Stomach (tissue), 4 donors: ENCODE measurements around the gene PITPNC1.
A peak's percentile ranks its signal among the peaks of the same experiment; 100 is the strongest.

ENCODE experiments used
- EP300 ChIP-seq: sonication (generic); formaldehyde crosslinking; IDR thresholded peaks from one replicate; pipeline ENCODE4 v1.6.1; 2017; ENCODE audit warnings: antibody characterized with exemption
- POLR2A ChIP-seq, 4 donors: fragments of 450-650 bp; IDR thresholded peaks; one replicate each; pipeline ENCODE4 v1.6.1; 2016; ENCODE audit warnings: antibody characterized with exemption in 4 of 4, control low read depth in 2 of 4, mild to moderate bottlenecking in 1 of 4, moderate library complexity in 1 of 4
- POLR2AphosphoS5 ChIP-seq, 3 donors: sonication (generic); formaldehyde crosslinking; IDR thresholded peaks; one replicate each; pipeline ENCODE4 v1.6.1; 2016; ENCODE audit warnings: antibody characterized with exemption in 3 of 3
- TF ChIP-seq, protein P1 (sequence below), 7 experiments: fragments of 450-650 bp in 4 of 7; fragments of 200-600 bp in 3 of 7; sonication (generic) in 3 of 7; IDR thresholded peaks; one replicate each; pipeline ENCODE4 v1.5.1; 2016 to 2019; ENCODE audit warnings: antibody characterized with exemption in 7 of 7, control low read depth in 2 of 7, mild to moderate bottlenecking in 1 of 7

DNA sequence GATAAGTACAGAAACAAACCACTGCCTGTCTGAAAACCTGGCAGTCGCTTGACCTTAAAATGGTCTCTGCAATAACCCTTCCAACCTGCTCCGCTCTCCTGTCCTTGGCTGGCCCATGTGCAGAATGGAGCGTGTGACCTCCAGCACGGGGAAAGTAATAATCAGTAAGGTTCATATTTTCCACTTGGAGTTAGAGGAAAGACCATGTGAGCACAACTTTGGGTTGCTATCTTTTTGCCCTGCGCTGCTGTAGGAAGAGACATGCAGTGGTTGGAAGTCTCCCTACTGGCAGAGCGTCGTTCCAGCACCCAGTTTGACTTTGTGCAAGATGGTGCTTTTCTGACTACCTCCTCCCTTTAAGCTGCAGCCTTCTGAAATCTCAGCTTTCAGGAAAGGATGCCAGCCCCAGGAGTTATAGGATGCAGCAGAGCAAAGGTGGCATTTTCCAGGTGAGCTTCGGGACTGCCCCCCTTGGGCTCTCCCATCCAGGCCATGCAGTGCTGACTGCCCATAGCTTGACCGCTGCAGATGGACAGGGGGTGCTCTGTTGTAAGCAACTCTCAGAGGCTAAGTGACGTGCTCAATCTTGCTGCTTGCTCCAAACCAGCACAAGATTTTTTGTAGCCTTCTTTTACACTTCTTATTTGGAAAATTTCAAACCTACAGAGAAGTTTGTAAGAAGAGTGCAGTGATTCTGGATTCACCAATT lies 230.0 kb downstream of the PITPNC1 start:
- TF ChIP-seq, protein P1, sequence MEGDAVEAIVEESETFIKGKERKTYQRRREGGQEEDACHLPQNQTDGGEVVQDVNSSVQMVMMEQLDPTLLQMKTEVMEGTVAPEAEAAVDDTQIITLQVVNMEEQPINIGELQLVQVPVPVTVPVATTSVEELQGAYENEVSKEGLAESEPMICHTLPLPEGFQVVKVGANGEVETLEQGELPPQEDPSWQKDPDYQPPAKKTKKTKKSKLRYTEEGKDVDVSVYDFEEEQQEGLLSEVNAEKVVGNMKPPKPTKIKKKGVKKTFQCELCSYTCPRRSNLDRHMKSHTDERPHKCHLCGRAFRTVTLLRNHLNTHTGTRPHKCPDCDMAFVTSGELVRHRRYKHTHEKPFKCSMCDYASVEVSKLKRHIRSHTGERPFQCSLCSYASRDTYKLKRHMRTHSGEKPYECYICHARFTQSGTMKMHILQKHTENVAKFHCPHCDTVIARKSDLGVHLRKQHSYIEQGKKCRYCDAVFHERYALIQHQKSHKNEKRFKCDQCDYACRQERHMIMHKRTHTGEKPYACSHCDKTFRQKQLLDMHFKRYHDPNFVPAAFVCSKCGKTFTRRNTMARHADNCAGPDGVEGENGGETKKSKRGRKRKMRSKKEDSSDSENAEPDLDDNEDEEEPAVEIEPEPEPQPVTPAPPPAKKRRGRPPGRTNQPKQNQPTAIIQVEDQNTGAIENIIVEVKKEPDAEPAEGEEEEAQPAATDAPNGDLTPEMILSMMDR (IDR thresholded peaks at IDR 0.05) = no peak
- TF ChIP-seq POLR2A (IDR thresholded peaks at IDR 0.05) (no peak), POLR2AphosphoS5 (IDR thresholded peaks at IDR 0.05) (peak in 2 of 3 donors; percentile 24 to 49), EP300 (no peak)
